PC-3 (cell line): ENCODE results near the gene MALRD1. TPM values are rescaled to one million over a fixed set of nuclear protein-coding genes. Genes with fewer than 3 reads are reported as not detected.
A peak's percentile ranks its signal among the peaks of the same experiment; 100 is the strongest.

Experiments used
- ATAC-seq: fragments of 200-7000 bp; cut with Tn5 transposase; 2 replicates; pipeline ENCODE4 v1.9.1; 2020; ENCODE audit warnings: mild to moderate bottlenecking, moderate library complexity
- BruUV-seq: library from RNA; stranded (reverse); fragments of 400-500 nt; replicated peaks from 2 replicates; lab custom pipeline; 2021; lab: Mats Ljungman, UMichigan
- CTCF ChIA-PET: fragments of 300-600 bp; sonication (Branson Sonifier 250); formaldehyde crosslinking; loops from one replicate; lab custom pipeline; 2022; ENCODE audit warnings: antibody characterized with exemption; lab: Charles Lee
- POLR2A ChIA-PET: fragments of 300-600 bp; sonication (Branson Sonifier 250); formaldehyde crosslinking; loops from one replicate; lab custom pipeline; 2022; ENCODE audit warnings: antibody characterized with exemption; ENCODE audit not compliant: unreplicated experiment; lab: Charles Lee
- DNase-seq: peaks from one replicate; pipeline ENCODE4 v3.0.0-alpha.2; 2015
- H2AFZ ChIP-seq: fragments of 300-600 bp; sonication (generic); 2 replicates; pipeline ENCODE4 v1.6.0; 2016; ENCODE audit warnings: antibody characterized with exemption, low read length
- H3F3A ChIP-seq: fragments of 300-600 bp; sonication (generic); one replicate; pipeline ENCODE4 v1.6.0; 2017; ENCODE audit warnings: antibody characterized with exemption, low read length, control low read depth, mild to moderate bottlenecking; ENCODE audit not compliant: unreplicated experiment
- H3K27ac ChIP-seq: fragments of 300-600 bp; sonication (generic); 2 replicates; pipeline ENCODE4 v1.5.1; 2016; ENCODE audit warnings: mild to moderate bottlenecking, low read length
- H3K27me3 ChIP-seq: fragments of 300-600 bp; sonication (generic); 2 replicates; pipeline ENCODE4 v1.6.1; 2016; ENCODE audit warnings: low read length, mixed read lengths
- H3K36me3 ChIP-seq: fragments of 300-600 bp; sonication (generic); 2 replicates; pipeline ENCODE4 v1.6.1; 2016; ENCODE audit warnings: low read depth, mixed run types, low read length, mixed read lengths
- H3K4me1 ChIP-seq: fragments of 300-600 bp; sonication (generic); 2 replicates; pipeline ENCODE4 v1.5.1; 2016; ENCODE audit warnings: low read length; ENCODE audit not compliant: insufficient read depth
- H3K4me2 ChIP-seq: fragments of 300-600 bp; sonication (generic); 2 replicates; pipeline ENCODE4 v1.6.0; 2016; ENCODE audit warnings: low read length
- H3K4me3 ChIP-seq: fragments of 300-600 bp; sonication (generic); 2 replicates; pipeline ENCODE4 v1.5.1; 2016; ENCODE audit warnings: mild to moderate bottlenecking, low read length, mixed read lengths
- H3K79me2 ChIP-seq: fragments of 300-600 bp; sonication (generic); 2 replicates; pipeline ENCODE4 v1.6.1; 2017; ENCODE audit warnings: low read length, mixed read lengths
- H3K9ac ChIP-seq: fragments of 300-600 bp; sonication (generic); 2 replicates; pipeline ENCODE4 v1.6.0; 2016; ENCODE audit warnings: mild to moderate bottlenecking, low read length
- H3K9me2 ChIP-seq: fragments of 300-600 bp; sonication (generic); replicated peaks from 2 replicates; pipeline ENCODE4 v1.6.1; 2016; ENCODE audit warnings: mixed run types, low read length, mixed read lengths
- H3K9me3 ChIP-seq: fragments of 300-600 bp; sonication (generic); 2 replicates; pipeline ENCODE4 v1.6.1; 2016; ENCODE audit warnings: low read length, mixed read lengths
- H4K20me1 ChIP-seq: fragments of 300-600 bp; sonication (generic); 2 replicates; pipeline ENCODE4 v1.6.1; 2016; ENCODE audit warnings: low read length, mixed read lengths
- CTCF ChIP-seq: fragments of 300-600 bp; sonication (generic); conservative IDR thresholded peaks from 2 replicates; pipeline ENCODE4 v1.5.1; 2017; ENCODE audit warnings: antibody characterized with exemption, low read depth, mild to moderate bottlenecking, low read length
- EZH2 ChIP-seq: fragments of 300-600 bp; sonication (generic); IDR thresholded peaks from one replicate; pipeline ENCODE4 v1.6.1; 2017; ENCODE audit warnings: antibody characterized with exemption, mild to moderate bottlenecking, low read length; ENCODE audit not compliant: unreplicated experiment
- EZH2phosphoT487 ChIP-seq: fragments of 300-600 bp; sonication (generic); IDR thresholded peaks from 2 replicates; pipeline ENCODE4 v1.6.1; 2018; ENCODE audit warnings: mild to moderate bottlenecking, antibody characterized with exemption, low read length, borderline replicate concordance
- intact Hi-C: fragments of 100-400 bp; cut with micrococcal nuclease; formaldehyde crosslinking; loops from 2 replicates; pipeline ENCODE4 v1.9.0; 2023
- total RNA-seq: library from RNA; depleted of rRNA; stranded (reverse); fragments of >200 nt; gene quantifications from 2 replicates; pipeline ENCODE4 v1.2.3, GENCODE V29; 2014

The MALRD1 gene
- total RNA-seq, 1 experiment from 2014 or later, result not detected

GRCh38 chr10:19043431-19043830 is 5.2 kb upstream of the MALRD1 start:
- TF ChIP-seq EZH2phosphoT487, result no peak
- TF ChIP-seq CTCF, result no peak
- no peak for TF ChIP-seq EZH2
- no TSS peak for BruUV-seq
- no peaks in the 10 kb centered on the region for H3K27me3 ChIP-seq
- no peaks in the 10 kb centered on the region for H3K4me1 ChIP-seq
- no peak overlapping the region for H3K9ac ChIP-seq
- no peaks in the 10 kb centered on the region for H3K9me2 ChIP-seq
- no peak overlapping the region for H3K27ac ChIP-seq
- no peaks in the 10 kb centered on the region for H3K79me2 ChIP-seq
- no peak overlapping the region for H3K4me2 ChIP-seq
- H3F3A ChIP-seq, result no peaks in the 10 kb centered on the region
- no peaks in the 10 kb centered on the region for H4K20me1 ChIP-seq
- ATAC-seq (no peak), DNase-seq (peak; percentile 5)
- H3K36me3 ChIP-seq, result no peaks in the 10 kb centered on the region
- H2AFZ ChIP-seq, result no peak overlapping the region
- intact Hi-C loops, result no loop called here
- no peaks in the 10 kb centered on the region for H3K9me3 ChIP-seq
- POLR2A ChIA-PET, result no interaction called here
- H3K4me3 ChIP-seq, result no peak overlapping the region
- CTCF ChIA-PET, result no interaction called here

- Histone ChIP-seq H3F3A (no peaks in the 10 kb centered on the region), H3K4me1 (no peaks in the 10 kb centered on the region), H3K79me2 (no peaks in the 10 kb centered on the region), H3K9me2 (no peaks in the 10 kb centered on the region), H3K27me3 (no peaks in the 10 kb centered on the region), H3K36me3 (no peaks in the 10 kb centered on the region), H3K4me3 (no peak overlapping the region), H3K27ac (no peak overlapping the region), H4K20me1 (no peaks in the 10 kb centered on the region), H3K4me2 (no peak overlapping the region), H2AFZ (no peak overlapping the region), H3K9ac (no peak overlapping the region), H3K9me3 (no peaks in the 10 kb centered on the region)
- intact Hi-C loops, result no loop called here
- DNase-seq (no peak), ATAC-seq (no peak)
- TF ChIP-seq CTCF (no peak), EZH2 (no peak), EZH2phosphoT487 (no peak)
- POLR2A ChIA-PET, result no interaction called here
- CTCF ChIA-PET, result no interaction called here
- BruUV-seq, result no TSS peak
Observed at GRCh38 chr10:19046679-19047078, 1.9 kb upstream of the MALRD1 start.

GRCh38 chr10:19048891-19049290 is 290 bp downstream of the MALRD1 start:
- H3K4me2 ChIP-seq, result no peak overlapping the region
- no peaks in the 10 kb centered on the region for H3K9me3 ChIP-seq
- DNase-seq (no peak), ATAC-seq (no peak)
- ChIA-PET POLR2A (no interaction called here), CTCF (no interaction called here)
- no peaks in the 10 kb centered on the region for H3K9me2 ChIP-seq
- no peak for TF ChIP-seq CTCF
- no peak overlapping the region for H2AFZ ChIP-seq
- no peak overlapping the region for H3K27ac ChIP-seq
- no TSS peak for BruUV-seq
- H4K20me1 ChIP-seq, result no peaks in the 10 kb centered on the region
- H3K9ac ChIP-seq, result no peak overlapping the region
- H3K4me1 ChIP-seq, result no peaks in the 10 kb centered on the region
- intact Hi-C loops, result no loop called here
- H3K27me3 ChIP-seq, result no peaks in the 10 kb centered on the region
- H3K36me3 ChIP-seq, result no peaks in the 10 kb centered on the region
- H3F3A ChIP-seq, result no peaks in the 10 kb centered on the region
- H3K79me2 ChIP-seq, result no peaks in the 10 kb centered on the region
- H3K4me3 ChIP-seq, result no peak overlapping the region
